ENCODE results near the gene ELL2. TPM values are rescaled to one million over a fixed set of nuclear protein-coding genes. Genes with fewer than 3 reads are reported as not detected.

ELL2 gene
- total RNA-seq, 1 donor from 2014 or later = 7.8 TPM

DNA sequence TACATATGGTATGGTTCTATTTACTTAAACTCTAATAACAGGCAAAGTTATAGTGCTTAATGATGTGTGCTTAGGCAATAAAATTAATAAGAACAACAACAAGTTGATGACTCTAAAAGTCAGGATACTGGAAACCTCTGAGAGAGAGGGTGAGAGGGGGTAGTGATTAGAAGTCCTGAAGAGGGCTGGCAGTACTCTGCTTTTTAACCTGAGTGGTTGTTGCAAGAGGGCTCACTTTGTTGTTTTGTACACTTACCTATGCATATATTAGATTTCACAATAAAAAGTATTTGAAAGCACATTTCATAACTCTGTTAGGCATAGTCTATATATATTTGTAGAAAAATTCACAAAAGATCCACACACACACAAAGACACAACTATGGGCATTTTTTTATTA lies 21.4 kb upstream of the ELL2 start:
- no peak for DNase-seq

- DNase-seq = no peak
Observed at GRCh38 chr5:95976606-95977005, 15.0 kb upstream of the ELL2 start.

DNA sequence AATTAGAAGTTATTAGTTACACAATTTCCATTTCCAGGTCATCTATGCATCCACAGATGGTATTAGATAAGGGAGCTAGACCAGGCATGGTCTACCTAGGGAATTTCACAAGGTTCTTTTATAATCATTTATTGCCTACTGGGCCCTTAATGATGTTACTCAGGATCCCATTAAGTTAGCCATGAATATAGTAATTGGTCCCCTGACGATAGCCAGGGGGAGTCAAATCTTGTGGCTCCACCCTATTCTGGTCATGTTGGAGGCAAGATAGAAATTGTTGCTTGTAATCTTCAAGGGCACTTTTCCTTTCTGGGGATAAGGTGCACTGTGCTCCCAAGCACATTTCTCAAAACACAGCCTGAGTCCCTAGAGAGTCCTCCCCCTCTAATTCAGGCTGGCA lies 14.1 kb upstream of the ELL2 start:
- DNase-seq = no peak

GRCh38 chr5:95973793-95974325 lies 12.2 kb upstream of the ELL2 start:
- peak; percentile 20 for DNase-seq

GRCh38 chr5:95972196-95972595 lies 10.5 kb upstream of the ELL2 start:
- no peak for DNase-seq

GRCh38 chr5:95970359-95970704 lies 8.7 kb upstream of the ELL2 start:
- no peak for DNase-seq

DNA sequence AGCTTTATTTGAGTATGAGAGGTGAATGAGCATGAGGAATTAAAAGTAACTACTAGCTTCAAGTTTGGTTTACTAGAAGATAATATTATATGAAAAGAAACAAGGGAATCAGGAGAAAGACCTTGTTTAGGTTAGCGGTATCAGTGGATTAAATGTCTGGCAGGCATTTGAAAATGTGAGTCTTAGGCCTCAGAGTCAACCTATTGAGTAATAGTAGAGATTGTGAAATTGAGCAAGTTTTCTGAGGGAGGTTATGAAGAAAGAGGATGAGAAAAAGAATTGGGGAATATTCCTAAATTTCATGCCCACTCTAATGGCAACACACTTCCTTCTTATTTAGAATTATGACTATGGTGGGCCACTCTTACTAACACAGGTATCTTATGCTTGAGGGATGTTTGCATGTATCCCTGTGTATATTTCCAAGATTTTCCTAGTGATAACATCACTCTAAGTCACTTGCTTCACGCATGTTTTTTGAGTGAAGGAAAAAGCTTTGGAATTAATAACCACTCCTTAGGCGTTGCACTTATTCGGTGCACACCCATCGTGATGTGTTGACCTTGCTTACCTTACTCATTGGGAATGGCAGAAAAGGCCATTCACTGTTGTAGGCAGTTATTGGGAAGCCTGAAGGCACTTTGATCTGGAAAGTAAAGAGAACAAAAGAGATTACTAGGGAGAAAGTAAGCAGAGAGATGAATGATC lies 8.2 kb upstream of the ELL2 start:
- DNase-seq = no peak

- DNase-seq = no peak
Observed at GRCh38 chr5:95969055-95969454, 7.4 kb upstream of the ELL2 start.

GRCh38 chr5:95967236-95967635 lies 5.6 kb upstream of the ELL2 start:
- no peak for DNase-seq

DNA sequence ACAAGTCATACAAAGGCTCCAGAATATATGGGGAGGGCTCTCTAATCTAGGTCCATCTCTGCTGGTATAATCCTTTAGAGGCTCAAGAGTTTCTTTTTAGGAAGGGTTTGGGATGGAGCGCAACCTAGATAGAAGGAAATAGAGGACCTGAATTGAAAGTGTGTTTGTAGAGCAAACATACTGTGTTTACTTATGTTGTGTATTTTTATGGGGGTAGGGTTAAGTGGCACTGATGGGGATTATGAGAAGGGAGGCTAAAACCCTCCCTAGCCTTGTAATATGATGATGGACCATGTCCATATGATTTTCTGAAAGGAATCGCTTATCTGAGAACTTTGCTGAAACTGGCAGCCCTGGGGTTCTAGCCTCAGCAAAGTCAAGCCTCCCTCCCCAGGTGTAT lies 4.4 kb upstream of the ELL2 start:
- DNase-seq = no peak

- DNase-seq = no peak
Observed at GRCh38 chr5:95963650-95964410, 2.2 kb upstream of the ELL2 start.

DNA sequence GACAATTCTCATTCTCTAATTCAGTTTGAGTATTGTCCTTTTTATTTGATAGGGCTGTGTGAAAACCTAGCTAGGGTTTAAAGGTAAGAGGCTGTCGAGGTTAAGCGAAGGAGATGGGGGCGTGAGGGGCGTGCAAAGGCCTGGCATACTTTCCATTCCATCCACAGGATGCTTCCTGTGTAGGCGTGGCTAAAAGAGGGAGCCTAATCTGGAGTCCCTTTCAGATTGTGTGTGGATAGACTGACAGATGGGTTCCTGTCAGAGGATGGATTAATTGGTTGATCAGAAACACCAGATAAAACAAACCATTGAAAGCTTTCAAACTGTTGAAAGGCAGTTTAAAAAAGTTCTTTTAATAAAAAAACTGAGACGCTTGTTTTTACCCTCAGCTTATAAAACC lies 1.1 kb upstream of the ELL2 start:
- DNase-seq = peak; percentile 8

DNA sequence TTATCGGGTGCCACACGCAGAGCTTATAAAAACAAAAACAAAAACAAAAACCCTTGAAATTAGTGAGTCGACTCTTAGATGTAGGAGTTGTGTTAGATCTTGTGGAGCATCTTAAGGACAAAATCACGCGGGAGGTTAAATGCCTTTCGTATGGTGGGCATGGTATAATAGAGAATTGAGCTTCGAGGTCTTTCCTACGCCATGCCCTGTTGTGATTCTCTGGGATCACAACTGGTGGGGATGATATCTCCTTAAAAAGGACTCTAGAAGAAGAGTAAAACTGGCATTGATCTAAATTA lies 773 bp upstream of the ELL2 start:
- DNase-seq = no peak

DNA sequence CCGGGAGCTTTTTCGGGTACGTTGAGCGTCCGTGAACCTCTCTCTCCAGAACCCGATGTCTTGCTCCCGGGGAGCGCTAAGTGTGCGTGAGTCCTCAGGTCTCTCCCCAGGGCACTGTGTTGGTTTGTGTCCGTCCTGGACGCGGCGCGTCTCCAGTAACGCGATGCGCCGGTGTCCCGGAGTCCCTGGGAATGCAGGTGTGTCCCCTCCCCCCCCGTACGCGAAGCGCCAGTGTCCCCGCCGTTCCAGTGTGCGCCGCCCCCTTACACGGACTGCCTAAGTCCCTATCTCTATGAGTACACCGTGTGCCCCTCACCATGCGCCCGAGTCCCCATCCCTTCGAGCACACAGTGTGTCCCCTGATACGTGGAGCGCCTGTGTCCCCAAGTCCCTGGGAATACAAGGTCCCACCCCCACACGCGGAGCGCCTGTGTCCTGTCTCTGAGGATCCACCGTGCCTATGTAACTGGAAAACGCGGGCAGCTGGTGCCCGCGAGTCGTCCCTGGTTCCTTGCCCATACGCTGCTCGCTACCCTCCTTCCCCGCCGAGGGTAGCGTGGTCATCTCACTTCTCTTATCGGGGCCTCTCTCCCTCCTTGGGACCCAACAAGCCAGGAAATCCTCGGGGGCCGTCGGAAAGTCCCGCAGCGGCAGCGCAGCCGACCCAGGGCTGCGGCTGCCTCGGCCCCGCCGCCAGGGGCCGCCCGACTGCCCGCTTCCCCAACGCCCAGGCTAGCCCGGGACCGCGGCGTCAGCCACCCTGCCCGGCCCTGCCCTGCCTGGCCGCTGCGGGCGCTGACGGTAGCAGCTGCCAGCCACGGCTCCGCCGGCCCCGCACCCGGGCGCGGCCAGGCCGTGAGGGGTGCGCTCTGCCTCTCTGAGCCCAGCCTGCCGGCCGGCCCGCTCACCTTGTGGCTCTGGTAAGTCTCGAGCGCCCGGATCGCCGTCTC lies 709 bp downstream of the ELL2 start:
- DNase-seq = peak; percentile 89

GRCh38 chr5:95959888-95960666 lies 1.6 kb downstream of the ELL2 start:
- DNase-seq = peak; percentile 53

DNA sequence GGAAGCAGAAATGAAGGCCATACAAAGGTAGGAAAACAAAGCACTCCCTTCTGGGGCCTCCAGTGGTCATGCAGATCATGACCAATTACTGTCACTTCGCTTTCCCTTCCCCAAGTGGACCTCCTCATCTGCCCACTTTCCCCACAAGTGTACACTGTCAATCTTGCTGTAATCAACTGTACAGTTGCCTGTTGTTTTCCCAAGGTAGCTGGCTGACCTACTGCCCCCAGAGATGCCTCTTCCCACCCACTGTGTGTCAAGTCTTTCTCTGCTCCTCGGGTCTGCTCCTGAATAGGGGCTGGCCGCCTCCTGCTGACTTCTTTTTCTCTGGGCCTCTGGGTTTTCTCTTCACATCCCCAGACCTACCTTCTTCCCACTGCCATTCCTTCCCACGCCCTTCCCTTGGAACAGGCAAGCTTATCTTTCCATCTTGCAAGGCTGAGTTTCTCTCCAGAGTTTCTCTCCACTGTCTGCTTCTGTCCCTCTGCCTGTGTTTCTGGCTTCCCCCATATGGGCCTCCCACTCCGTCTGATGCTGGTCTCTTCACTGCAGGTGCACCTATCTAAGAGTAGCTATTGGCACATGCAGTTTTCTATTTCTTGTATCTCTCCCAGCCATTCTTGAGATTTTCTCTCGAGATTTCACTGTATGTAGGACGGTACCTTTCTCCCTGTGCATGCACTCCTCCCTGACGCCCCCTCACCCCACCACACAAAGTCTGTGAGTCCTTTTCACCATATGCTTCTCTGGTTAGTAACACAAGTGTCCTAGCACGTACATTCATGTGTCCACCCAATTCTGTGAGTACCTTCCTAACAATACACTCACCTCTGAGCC lies 2.4 kb downstream of the ELL2 start:
- DNase-seq = no peak

GRCh38 chr5:95958310-95959014 lies 3.2 kb downstream of the ELL2 start:
- DNase-seq = no peak

GRCh38 chr5:95957561-95958203 lies 4.0 kb downstream of the ELL2 start:
- DNase-seq = no peak

DNA sequence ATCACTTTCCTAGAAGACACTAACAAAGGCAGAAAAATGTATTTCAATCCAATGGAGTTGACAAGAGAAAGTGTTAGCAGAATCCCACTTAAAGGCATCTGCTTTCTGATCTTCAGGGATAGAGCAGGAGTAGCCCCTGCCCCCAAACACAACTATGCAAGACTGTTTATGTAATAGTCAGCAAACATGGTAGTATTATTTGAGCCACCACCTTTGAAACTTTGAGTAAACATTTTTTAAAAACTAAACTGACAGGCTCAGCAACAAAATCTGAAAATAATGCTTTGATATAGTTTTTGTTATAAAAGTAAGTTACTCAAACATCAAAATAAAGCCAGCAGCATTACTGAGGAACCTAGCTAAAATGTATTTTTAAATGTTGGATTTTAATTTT lies 4.8 kb downstream of the ELL2 start:
- DNase-seq = no peak
